Neuron (in vitro differentiated cells): ENCODE results near the gene CCDC127.
"Not testable (repeated sequence)": the region's sequence is repeated elsewhere in the genome, so short reads cannot be mapped to it uniquely, and the experiment has no call there.

Source experiments
- H2AFZ ChIP-seq: one replicate; pipeline ENCODE4 v1.6.1; 2013; ENCODE audit warnings: low read depth, mild to moderate bottlenecking, inconsistent platforms, low read length, moderate library complexity
- H3K27me3 ChIP-seq: one replicate; pipeline ENCODE4 v1.6.1; 2013; ENCODE audit warnings: low read length; ENCODE audit not compliant: insufficient read depth
- H3K36me3 ChIP-seq: one replicate; pipeline ENCODE4 v1.6.1; 2013; ENCODE audit warnings: low read length; ENCODE audit not compliant: insufficient read depth
- H3K4me1 ChIP-seq: one replicate; pipeline ENCODE4 v1.6.1; 2013; ENCODE audit warnings: low read length; ENCODE audit not compliant: insufficient read depth
- H3K4me3 ChIP-seq: 2 replicates; pipeline ENCODE4 v1.5.1; 2013; ENCODE audit warnings: mild to moderate bottlenecking, low read length, moderate library complexity
- H3K9me3 ChIP-seq: one replicate; pipeline ENCODE4 v1.6.1; 2013; ENCODE audit warnings: low read length

CCDC127 gene

DNA sequence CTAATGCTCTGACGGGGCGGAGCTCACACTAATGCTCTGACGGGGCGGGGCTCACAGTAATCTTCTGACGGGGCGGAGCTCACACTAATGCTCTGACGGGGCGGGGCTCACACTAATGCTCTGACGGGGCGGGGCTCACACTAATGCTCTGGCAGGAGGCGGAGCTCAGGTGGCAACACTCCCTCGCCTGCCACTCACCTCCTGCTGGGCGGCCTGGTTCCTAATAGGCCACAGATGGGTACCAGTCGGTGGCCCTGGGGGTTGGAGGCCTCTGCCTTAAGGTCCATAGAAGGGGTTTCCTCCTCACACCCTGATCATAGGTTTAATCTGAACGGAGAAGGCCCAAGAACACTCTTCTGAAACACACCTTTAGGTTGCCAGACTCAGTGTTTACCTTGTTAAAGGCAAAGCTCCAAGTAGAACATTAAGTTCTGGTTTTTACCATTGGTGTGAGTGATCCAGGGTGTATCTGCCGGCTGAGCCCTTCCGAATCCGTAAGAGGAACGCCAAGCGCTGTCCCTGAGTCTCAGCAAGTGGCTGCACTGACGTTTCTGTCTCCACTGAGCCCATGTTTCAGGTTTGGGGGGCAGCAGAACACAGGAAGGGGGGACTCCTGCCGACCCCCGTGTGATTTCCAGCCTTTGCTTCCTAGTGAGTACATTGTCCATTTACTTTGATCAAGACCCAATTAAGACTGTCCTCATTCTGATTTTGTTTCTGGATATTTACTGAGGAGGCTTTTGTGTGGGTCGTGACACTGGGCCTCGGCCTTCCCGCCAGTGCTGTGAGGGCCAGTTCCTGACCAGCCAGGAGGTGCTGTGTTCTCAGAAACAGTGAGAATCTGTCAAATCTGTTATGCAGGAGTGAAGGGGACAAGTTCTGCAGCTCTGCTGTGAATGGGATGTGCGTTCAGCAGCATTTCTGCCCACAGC lies 51.2 kb downstream of the CCDC127 start:
- Histone ChIP-seq H3K27me3 (no peaks in the 10 kb centered on the region), H3K4me3 (no peak overlapping the region), H3K4me1 (peaks cover 47% of the 10 kb centered on the region), H3K36me3 (peaks cover 22% of the 10 kb centered on the region), H3K9me3 (peaks cover 3% of the 10 kb centered on the region), H2AFZ (no peak overlapping the region)

DNA sequence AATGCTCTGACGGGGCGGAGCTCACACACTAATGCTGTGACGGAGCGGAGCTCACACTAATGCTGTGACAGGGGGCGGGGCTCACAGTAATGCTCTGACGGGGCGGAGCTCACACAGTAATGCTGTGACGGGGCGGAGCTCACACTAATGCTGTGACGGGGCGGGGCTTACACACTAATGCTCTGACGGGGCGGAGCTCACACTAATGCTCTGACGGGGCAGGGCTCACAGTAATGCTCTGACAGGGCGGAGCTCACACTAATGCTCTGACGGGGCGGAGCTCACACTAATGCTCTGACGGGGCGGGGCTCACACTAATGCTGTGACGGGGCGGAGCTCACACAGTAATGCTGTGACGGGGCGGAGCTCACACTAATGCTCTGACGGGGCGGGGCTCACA lies 53.2 kb downstream of the CCDC127 start:
- peaks cover 38% of the 10 kb centered on the region for H3K36me3 ChIP-seq
- H2AFZ ChIP-seq, H3K9me3 ChIP-seq, H3K4me3 ChIP-seq, H3K27me3 ChIP-seq: not testable (repeated sequence)
- H3K4me1 ChIP-seq, result peaks cover 29% of the 10 kb centered on the region

DNA sequence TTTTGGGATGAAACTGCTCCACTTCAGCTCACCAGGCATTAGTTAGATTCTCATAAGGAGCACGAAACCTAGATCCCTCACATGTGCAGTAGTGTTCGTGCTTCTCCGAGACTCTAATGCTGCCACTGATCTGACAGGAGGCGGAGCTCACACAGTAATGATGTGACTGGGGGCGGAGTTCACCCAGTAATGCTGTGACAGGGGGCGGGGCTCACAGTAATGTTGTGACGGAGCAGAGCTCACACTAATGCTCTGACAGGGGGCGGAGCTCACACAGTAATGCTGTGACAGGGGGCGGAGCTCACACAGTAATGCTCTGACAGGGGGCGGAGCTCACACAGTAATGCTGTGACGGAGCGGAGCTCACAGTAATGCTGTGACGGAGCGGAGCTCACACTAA lies 53.7 kb downstream of the CCDC127 start:
- no peak overlapping the region for H2AFZ ChIP-seq

DNA sequence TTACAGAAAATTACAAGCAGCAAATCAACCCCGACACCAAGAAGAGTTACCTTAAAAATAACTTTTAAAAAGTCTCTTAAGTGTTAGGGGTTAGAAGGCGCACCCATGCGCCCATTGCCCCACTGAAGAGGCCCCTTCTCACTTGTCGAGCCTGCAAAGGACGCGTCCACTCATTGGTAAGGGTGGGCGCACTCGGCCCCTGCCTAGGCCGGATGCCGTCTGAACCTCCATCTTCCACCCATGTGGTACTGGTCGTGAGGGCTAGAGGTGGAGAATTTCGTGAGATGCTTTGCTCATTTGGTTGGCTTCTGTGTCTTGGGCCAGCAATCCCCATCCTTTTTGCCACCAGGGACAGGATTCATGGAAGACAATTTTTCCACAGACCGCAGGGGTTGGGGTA lies 54.1 kb downstream of the CCDC127 start:
- H3K36me3 ChIP-seq, result peaks cover 42% of the 10 kb centered on the region
- peaks cover 20% of the 10 kb centered on the region for H3K4me1 ChIP-seq

More for the DNA sequence above, 53.7 kb downstream of the CCDC127 start:
- Histone ChIP-seq H3K4me1 (peaks cover 24% of the 10 kb centered on the region), H3K36me3 (peaks cover 42% of the 10 kb centered on the region), H3K9me3 (peaks cover 3% of the 10 kb centered on the region), H3K27me3 (no peaks in the 10 kb centered on the region), H3K4me3 (no peak overlapping the region)

DNA sequence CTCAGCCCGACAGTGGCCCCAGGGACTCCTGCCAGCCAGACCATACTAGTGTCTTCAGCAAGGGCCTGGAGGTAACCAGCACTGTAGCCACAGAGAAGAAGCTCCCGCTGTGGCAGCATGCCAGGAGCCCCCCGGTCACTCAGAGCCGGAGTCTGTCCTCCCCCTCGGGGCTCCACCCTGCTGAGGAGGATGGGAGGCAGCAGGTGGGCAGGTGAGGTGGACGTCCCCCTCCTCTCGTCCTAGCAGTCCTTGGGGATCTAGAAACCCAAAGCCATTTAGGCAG lies 54.7 kb downstream of the CCDC127 start:
- no peaks in the 10 kb centered on the region for H3K27me3 ChIP-seq
- H2AFZ ChIP-seq, result no peak overlapping the region
- H3K4me3 ChIP-seq, result no peak overlapping the region
- peaks cover 45% of the 10 kb centered on the region for H3K36me3 ChIP-seq
- H3K9me3 ChIP-seq, result peaks cover 3% of the 10 kb centered on the region
- peaks cover 16% of the 10 kb centered on the region for H3K4me1 ChIP-seq

More for the DNA sequence above, 54.1 kb downstream of the CCDC127 start:
- Histone ChIP-seq H2AFZ (no peak overlapping the region), H3K4me3 (no peak overlapping the region), H3K27me3 (no peaks in the 10 kb centered on the region), H3K9me3 (peaks cover 3% of the 10 kb centered on the region)

DNA sequence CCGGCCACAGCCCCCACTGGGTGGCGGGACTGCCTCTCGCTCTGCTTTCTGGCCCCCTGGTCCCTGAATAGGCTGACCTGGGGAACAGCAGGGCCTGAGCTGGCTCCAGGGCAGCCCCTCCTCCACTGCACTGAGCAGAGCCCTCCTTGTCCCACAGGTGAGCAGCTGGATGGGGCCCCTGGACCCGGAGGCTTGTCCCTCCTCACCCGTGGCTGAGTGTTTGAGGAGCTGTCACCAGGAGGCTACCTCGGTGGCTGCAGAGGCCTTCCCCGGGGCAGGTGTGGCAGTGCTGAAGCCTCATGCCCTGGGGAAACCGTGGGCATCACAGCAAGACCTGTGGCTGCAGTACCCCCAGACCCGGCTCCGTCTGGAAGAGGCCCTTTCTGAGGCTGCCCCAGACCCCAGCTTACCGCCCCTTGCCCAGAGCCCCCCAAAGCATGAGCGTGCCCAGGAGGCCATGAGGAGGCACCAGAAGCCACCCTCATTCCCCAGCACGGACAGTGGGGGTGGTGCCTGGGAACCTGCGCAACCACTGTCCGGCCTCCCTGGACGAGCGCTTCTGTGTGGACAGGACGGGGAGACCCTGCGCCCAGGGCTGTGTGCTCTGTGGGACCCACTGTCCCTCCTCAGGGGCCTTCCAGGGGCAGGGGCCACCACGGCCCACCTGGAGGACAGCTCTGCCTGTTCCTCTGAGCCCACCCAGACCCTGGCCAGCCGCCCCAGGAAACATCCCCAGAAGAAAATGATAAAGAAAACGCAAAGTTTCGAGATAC lies 55.2 kb downstream of the CCDC127 start:
- no peak overlapping the region for H3K4me3 ChIP-seq

DNA sequence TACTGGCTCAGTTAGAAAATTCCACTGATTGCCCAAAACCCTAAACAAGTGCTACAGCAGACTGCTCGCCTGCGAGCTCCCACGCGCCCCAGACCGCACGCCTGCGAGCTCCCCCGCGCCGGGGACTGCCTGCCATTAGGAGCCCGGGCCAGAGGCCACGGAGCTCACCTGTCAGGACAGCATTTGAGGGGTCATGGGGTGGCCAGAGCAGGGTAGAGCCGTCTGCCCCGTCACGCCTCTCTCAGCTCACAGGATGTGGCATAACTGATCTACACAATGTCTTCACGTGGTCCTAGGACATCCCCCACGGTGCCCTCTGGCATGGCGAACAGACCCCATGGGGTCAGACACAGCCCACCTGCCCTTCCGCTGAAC lies 55.8 kb downstream of the CCDC127 start:
- peaks cover 50% of the 10 kb centered on the region for H3K36me3 ChIP-seq
- H3K4me1 ChIP-seq, result peaks cover 6% of the 10 kb centered on the region
- H2AFZ ChIP-seq, result no peak overlapping the region
- no peaks in the 10 kb centered on the region for H3K27me3 ChIP-seq
- H3K4me3 ChIP-seq, result no peak overlapping the region
- H3K9me3 ChIP-seq, result peaks cover 3% of the 10 kb centered on the region

More for the DNA sequence above, 55.2 kb downstream of the CCDC127 start:
- Histone ChIP-seq H2AFZ (no peak overlapping the region), H3K9me3 (peaks cover 3% of the 10 kb centered on the region), H3K36me3 (peaks cover 45% of the 10 kb centered on the region), H3K4me1 (peaks cover 12% of the 10 kb centered on the region), H3K27me3 (no peaks in the 10 kb centered on the region)

DNA sequence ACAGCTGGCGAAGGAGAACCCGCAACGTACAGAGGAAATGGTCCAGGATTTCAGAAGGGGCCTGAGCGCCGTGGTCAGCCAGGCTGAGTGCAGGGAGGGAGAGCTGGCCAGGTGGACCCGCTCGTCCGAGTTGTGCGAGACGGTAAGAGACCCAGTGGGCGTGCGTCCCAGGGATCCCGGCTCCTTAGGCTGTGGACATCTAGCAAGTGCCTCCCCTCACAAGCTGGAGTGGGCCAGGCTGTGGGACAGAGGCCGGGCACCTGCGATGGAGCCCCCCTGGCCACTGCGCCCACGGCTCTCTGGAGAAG lies 56.2 kb downstream of the CCDC127 start:
- H3K4me1 ChIP-seq, result peaks cover 2% of the 10 kb centered on the region
- peaks cover 54% of the 10 kb centered on the region for H3K36me3 ChIP-seq
- peaks cover 3% of the 10 kb centered on the region for H3K9me3 ChIP-seq
- no peak overlapping the region for H2AFZ ChIP-seq
- H3K4me3 ChIP-seq, result no peak overlapping the region
- no peaks in the 10 kb centered on the region for H3K27me3 ChIP-seq

DNA sequence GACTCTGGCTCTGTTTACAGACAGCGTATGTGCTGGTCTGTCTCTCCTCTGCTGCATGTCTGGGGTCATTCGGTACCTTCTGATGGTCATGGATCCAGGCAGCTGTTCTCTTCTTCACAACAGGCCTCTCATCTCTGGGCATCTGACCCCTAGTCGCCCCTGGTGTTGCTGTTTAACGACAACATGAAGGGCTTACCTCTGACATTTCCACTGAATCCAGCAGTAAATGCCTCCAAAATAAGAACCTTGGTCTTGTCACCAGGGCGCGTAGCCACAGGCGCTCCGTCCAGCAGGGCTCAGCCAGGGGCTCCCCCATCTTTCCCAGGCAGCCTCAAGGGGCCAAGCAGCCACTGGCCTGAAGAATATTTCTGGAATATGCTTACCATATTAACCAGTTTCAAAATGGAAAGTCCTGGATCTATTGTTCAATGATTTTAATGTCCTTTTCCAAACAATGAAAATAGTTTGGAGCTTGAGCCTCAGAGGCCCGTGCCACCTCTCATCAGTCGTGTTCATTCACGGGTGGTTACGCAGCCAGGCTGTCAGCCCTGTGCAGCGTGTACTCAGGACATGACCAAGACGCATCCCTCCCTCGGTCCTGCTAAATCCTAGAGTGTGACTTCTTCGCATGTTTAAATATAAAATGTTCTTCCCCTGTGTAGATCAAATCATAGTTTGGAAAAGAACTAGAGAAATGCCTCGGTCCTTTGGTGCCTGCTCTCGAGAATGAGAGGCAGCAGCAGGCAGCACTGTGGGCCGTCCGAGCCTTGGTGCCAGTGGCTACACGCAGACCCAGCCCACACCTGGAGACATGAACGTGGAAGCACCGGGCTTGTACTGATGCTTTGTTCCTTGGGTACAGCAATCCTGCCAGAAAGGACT lies 56.8 kb downstream of the CCDC127 start:
- H3K36me3 ChIP-seq, result peaks cover 60% of the 10 kb centered on the region
- no peaks in the 10 kb centered on the region for H3K4me1 ChIP-seq
- H3K27me3 ChIP-seq, result no peaks in the 10 kb centered on the region
- no peak overlapping the region for H3K4me3 ChIP-seq
- peaks cover 3% of the 10 kb centered on the region for H3K9me3 ChIP-seq
- H2AFZ ChIP-seq, result no peak overlapping the region

DNA sequence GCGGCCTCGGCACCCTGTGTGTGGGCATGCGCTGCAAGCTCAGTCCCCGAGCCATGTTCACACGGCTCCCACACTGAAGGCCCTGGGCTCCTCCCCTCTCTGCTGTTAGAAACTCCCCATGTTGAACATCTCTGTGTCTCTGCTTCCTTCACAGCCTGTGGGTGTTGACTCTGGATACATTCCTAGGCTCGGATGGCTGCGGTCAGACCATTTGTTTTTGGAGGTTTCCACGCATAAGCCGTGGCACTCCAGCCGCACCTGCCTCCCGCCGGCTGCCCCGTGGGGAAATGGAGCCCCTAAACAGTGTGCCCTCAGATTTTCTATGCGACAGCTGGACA lies 57.8 kb downstream of the CCDC127 start:
- Histone ChIP-seq H3K4me3 (no peak overlapping the region), H3K27me3 (no peaks in the 10 kb centered on the region), H3K9me3 (peaks cover 3% of the 10 kb centered on the region), H3K4me1 (no peaks in the 10 kb centered on the region), H2AFZ (no peak overlapping the region), H3K36me3 (peaks cover 70% of the 10 kb centered on the region)

DNA sequence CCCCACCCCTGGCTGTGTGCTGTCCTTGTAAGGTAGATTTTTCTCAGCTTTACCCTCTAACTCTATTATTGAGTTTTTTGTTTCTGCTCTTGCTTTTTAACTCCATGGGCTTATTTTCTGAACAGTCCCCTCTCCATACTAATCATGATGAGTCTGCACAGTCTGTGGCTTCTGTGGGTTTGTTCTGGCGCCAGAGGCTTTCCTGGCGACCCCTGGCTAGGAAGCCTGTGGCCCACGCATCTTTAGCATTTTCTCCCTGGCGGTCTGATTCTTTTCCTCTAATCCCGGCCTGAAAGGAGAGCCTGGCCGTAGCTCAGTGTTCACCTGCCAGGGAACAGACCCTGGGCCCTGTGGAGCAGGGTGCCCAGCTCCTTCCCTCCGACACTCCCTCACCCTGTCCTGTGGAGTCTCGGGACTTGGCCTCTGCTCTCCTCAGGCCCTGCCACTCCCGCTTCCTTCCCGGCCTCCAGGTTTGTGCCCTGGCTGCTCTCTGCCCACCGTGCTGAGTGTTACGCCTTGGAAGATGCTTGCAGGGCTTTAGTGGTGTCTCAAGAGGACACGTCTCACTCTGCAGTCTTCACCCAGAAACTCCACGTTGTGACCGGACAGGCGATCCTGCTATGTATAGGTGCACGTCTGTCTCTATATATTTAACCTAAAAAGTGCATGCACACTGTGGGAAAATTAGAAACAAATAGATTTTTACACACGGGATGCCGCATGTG lies 58.3 kb downstream of the CCDC127 start:
- Histone ChIP-seq H3K27me3 (no peaks in the 10 kb centered on the region), H3K4me3 (no peak overlapping the region), H3K4me1 (no peaks in the 10 kb centered on the region), H2AFZ (no peak overlapping the region), H3K9me3 (peaks cover 3% of the 10 kb centered on the region), H3K36me3 (peaks cover 75% of the 10 kb centered on the region)

DNA sequence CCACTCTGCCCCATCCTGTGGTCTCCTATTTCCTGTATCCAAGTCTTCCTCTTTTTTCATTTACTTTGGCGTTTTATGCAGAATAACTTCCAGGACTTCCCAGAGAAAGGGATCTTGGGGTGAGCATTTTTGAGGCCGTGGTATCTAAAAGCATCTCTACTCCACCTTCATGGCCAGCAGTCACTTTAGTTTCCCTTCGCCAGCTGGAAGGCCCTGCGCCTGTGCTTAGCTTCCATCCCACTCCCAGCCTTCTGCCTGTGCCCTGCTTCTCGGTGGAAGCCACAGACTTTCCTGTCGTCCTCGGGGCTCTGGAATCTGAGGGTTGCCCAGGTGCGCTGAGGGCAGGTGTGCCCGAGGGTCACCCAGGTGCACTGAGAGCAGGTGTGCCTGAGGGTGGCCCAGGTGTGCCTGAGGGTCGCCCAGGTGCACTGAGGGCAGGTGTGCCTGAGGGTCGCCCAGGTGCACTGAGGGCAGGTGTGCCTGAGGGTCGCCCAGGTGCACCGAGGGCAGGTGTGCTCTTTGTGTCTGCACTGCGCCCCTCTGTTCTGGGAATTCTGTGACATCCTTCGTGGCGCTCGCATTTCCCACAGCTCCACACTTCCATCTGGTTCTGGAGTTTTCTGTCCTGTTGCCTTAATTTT lies 59.0 kb downstream of the CCDC127 start:
- Histone ChIP-seq H3K36me3 (peaks cover 76% of the 10 kb centered on the region), H2AFZ (no peak overlapping the region), H3K4me3 (no peak overlapping the region), H3K9me3 (peaks cover 2% of the 10 kb centered on the region), H3K4me1 (no peaks in the 10 kb centered on the region), H3K27me3 (no peaks in the 10 kb centered on the region)
